ENCODE results near the gene LOXL4.

Gene LOXL4

GRCh38 chr10:98223874-98224273, 44.1 kb downstream of the LOXL4 start:
- Histone ChIP-seq H2BK15ac (replicated peaks; ENCODE audit: low read depth) (no peak overlapping the region), H3K23ac (ENCODE audit: low read length) (no peak overlapping the region), H3K9ac (ENCODE audit: low read length) (no peak overlapping the region), H4K5ac (ENCODE audit: low read length) (no peak overlapping the region), H2AK5ac (ENCODE audit: low read length) (no peak overlapping the region), H3K4me1 (ENCODE audit: control insufficient read depth, low read depth, low read length) (no peaks in the 10 kb centered on the region), H3K27ac (ENCODE audit: low read depth, low read length) (no peak overlapping the region), H3K4ac (ENCODE audit: low read depth, low read length) (no peak overlapping the region), H3K18ac (ENCODE audit: low read length) (no peak overlapping the region), H2BK5ac (ENCODE audit: low read length) (no peak overlapping the region), H4K8ac (ENCODE audit: low read depth, low read length) (no peak overlapping the region), H3K56ac (ENCODE audit: low read length) (no peak overlapping the region), H3K79me1 (ENCODE audit: low read length) (peaks cover 3% of the 10 kb centered on the region), H3K4me3 (ENCODE audit: low read length) (no peak overlapping the region), H3K79me2 (ENCODE audit: control insufficient read depth, insufficient read depth, low read length) (peaks cover 3% of the 10 kb centered on the region), H3K4me2 (ENCODE audit: low read length) (no peak overlapping the region), H2BK120ac (ENCODE audit: low read depth, low read length) (no peak overlapping the region), H3K36me3 (ENCODE audit: control insufficient read depth, insufficient read depth, low read length) (no peaks in the 10 kb centered on the region), H3K27me3 (ENCODE audit: insufficient read depth, low read length, poor library complexity) (no peaks in the 10 kb centered on the region)
- DNase-seq = no peak
- WGBS (ENCODE audit: extremely low coverage, insufficient coverage, low lambda C conversion rate) = no CpG with 5 or more reads among the region's 6 CpGs

- no peaks in the 10 kb centered on the region for H3K79me1 ChIP-seq (ENCODE audit: low read length)
- no peaks in the 10 kb centered on the region for H3K4me1 ChIP-seq (ENCODE audit: control insufficient read depth, low read depth, low read length)
- WGBS (ENCODE audit: extremely low coverage, insufficient coverage, low lambda C conversion rate) = no CpG with 5 or more reads among the region's 1 CpG
Measured at GRCh38 chr10:98217801-98218200, 50.2 kb downstream of the LOXL4 start.

GRCh38 chr10:98215373-98215772, 52.6 kb downstream of the LOXL4 start:
- H3K18ac ChIP-seq (ENCODE audit: low read length) = no peak overlapping the region
- H3K9ac ChIP-seq (ENCODE audit: low read length) = no peak overlapping the region
- WGBS (ENCODE audit: extremely low coverage, insufficient coverage, low lambda C conversion rate) = 100% methylated on average over 1 of the region's 2 CpGs
- no peak overlapping the region for H4K5ac ChIP-seq (ENCODE audit: low read length)
- H2BK5ac ChIP-seq (ENCODE audit: low read length) = no peak overlapping the region
- H2AK5ac ChIP-seq (ENCODE audit: low read length) = no peak overlapping the region
- no peak overlapping the region for H3K4me3 ChIP-seq (ENCODE audit: low read length)
- no peaks in the 10 kb centered on the region for H3K79me2 ChIP-seq (ENCODE audit: control insufficient read depth, insufficient read depth, low read length)
- no peak overlapping the region for H3K27ac ChIP-seq (ENCODE audit: low read depth, low read length)
- H2BK120ac ChIP-seq (ENCODE audit: low read depth, low read length) = no peak overlapping the region
- no peak overlapping the region for H3K23ac ChIP-seq (ENCODE audit: low read length)
- DNase-seq = no peak
- no peak overlapping the region for H3K4ac ChIP-seq (ENCODE audit: low read depth, low read length)
- H4K8ac ChIP-seq (ENCODE audit: low read depth, low read length) = no peak overlapping the region
- no peaks in the 10 kb centered on the region for H3K4me1 ChIP-seq (ENCODE audit: control insufficient read depth, low read depth, low read length)
- no peak overlapping the region for H3K56ac ChIP-seq (ENCODE audit: low read length)
- no peaks in the 10 kb centered on the region for H3K36me3 ChIP-seq (ENCODE audit: control insufficient read depth, insufficient read depth, low read length)
- H3K79me1 ChIP-seq (ENCODE audit: low read length) = no peaks in the 10 kb centered on the region
- no peak overlapping the region for H2BK15ac ChIP-seq (replicated peaks; ENCODE audit: low read depth)
- no peaks in the 10 kb centered on the region for H3K27me3 ChIP-seq (ENCODE audit: insufficient read depth, low read length, poor library complexity)
- H3K4me2 ChIP-seq (ENCODE audit: low read length) = no peak overlapping the region

More at GRCh38 chr10:98217801-98218200, 50.2 kb downstream of the LOXL4 start:
- Histone ChIP-seq H3K4me3 (ENCODE audit: low read length) (no peak overlapping the region), H3K4ac (ENCODE audit: low read depth, low read length) (no peak overlapping the region), H4K8ac (ENCODE audit: low read depth, low read length) (no peak overlapping the region), H3K27ac (ENCODE audit: low read depth, low read length) (no peak overlapping the region), H3K23ac (ENCODE audit: low read length) (no peak overlapping the region), H2BK15ac (replicated peaks; ENCODE audit: low read depth) (no peak overlapping the region), H3K4me2 (ENCODE audit: low read length) (no peak overlapping the region), H2BK120ac (ENCODE audit: low read depth, low read length) (no peak overlapping the region), H2BK5ac (ENCODE audit: low read length) (no peak overlapping the region), H3K56ac (ENCODE audit: low read length) (no peak overlapping the region), H3K36me3 (ENCODE audit: control insufficient read depth, insufficient read depth, low read length) (no peaks in the 10 kb centered on the region), H2AK5ac (ENCODE audit: low read length) (no peak overlapping the region), H4K5ac (ENCODE audit: low read length) (no peak overlapping the region), H3K9ac (ENCODE audit: low read length) (no peak overlapping the region), H3K79me2 (ENCODE audit: control insufficient read depth, insufficient read depth, low read length) (no peaks in the 10 kb centered on the region), H3K27me3 (ENCODE audit: insufficient read depth, low read length, poor library complexity) (no peaks in the 10 kb centered on the region), H3K18ac (ENCODE audit: low read length) (no peak overlapping the region)
- DNase-seq = no peak

GRCh38 chr10:98213740-98214139, 54.3 kb downstream of the LOXL4 start:
- H3K79me1 ChIP-seq (ENCODE audit: low read length) = no peaks in the 10 kb centered on the region
- no peaks in the 10 kb centered on the region for H3K4me1 ChIP-seq (ENCODE audit: control insufficient read depth, low read depth, low read length)
- WGBS (ENCODE audit: extremely low coverage, insufficient coverage, low lambda C conversion rate) = no CpG with 5 or more reads among the region's 1 CpG
- no peak overlapping the region for H2BK15ac ChIP-seq (replicated peaks; ENCODE audit: low read depth)
- DNase-seq = no peak
- no peak overlapping the region for H3K9ac ChIP-seq (ENCODE audit: low read length)
- H3K18ac ChIP-seq (ENCODE audit: low read length) = no peak overlapping the region
- H2BK120ac ChIP-seq (ENCODE audit: low read depth, low read length) = no peak overlapping the region
- no peak overlapping the region for H3K56ac ChIP-seq (ENCODE audit: low read length)
- no peak overlapping the region for H2AK5ac ChIP-seq (ENCODE audit: low read length)
- H3K27me3 ChIP-seq (ENCODE audit: insufficient read depth, low read length, poor library complexity) = no peaks in the 10 kb centered on the region
- no peak overlapping the region for H3K4me3 ChIP-seq (ENCODE audit: low read length)
- no peak overlapping the region for H3K23ac ChIP-seq (ENCODE audit: low read length)
- H3K4me2 ChIP-seq (ENCODE audit: low read length) = no peak overlapping the region
- H4K5ac ChIP-seq (ENCODE audit: low read length) = no peak overlapping the region
- H3K27ac ChIP-seq (ENCODE audit: low read depth, low read length) = no peak overlapping the region
- H3K36me3 ChIP-seq (ENCODE audit: control insufficient read depth, insufficient read depth, low read length) = no peaks in the 10 kb centered on the region
- H4K8ac ChIP-seq (ENCODE audit: low read depth, low read length) = no peak overlapping the region
- no peak overlapping the region for H2BK5ac ChIP-seq (ENCODE audit: low read length)
- no peak overlapping the region for H3K4ac ChIP-seq (ENCODE audit: low read depth, low read length)
- no peaks in the 10 kb centered on the region for H3K79me2 ChIP-seq (ENCODE audit: control insufficient read depth, insufficient read depth, low read length)

- H3K27ac ChIP-seq (ENCODE audit: low read depth, low read length) = no peak overlapping the region
- no peaks in the 10 kb centered on the region for H3K27me3 ChIP-seq (ENCODE audit: insufficient read depth, low read length, poor library complexity)
- H2BK5ac ChIP-seq (ENCODE audit: low read length) = no peak overlapping the region
- H3K4me3 ChIP-seq (ENCODE audit: low read length) = no peak overlapping the region
- H3K4ac ChIP-seq (ENCODE audit: low read depth, low read length) = no peak overlapping the region
- H4K5ac ChIP-seq (ENCODE audit: low read length) = no peak overlapping the region
- no peaks in the 10 kb centered on the region for H3K79me1 ChIP-seq (ENCODE audit: low read length)
- DNase-seq = no peak
- H3K79me2 ChIP-seq (ENCODE audit: control insufficient read depth, insufficient read depth, low read length) = no peaks in the 10 kb centered on the region
- no CpG with 5 or more reads among the region's 1 CpG for WGBS (ENCODE audit: extremely low coverage, insufficient coverage, low lambda C conversion rate)
- H3K23ac ChIP-seq (ENCODE audit: low read length) = no peak overlapping the region
- no peaks in the 10 kb centered on the region for H3K36me3 ChIP-seq (ENCODE audit: control insufficient read depth, insufficient read depth, low read length)
- no peak overlapping the region for H2AK5ac ChIP-seq (ENCODE audit: low read length)
- H3K9ac ChIP-seq (ENCODE audit: low read length) = no peak overlapping the region
- no peak overlapping the region for H3K56ac ChIP-seq (ENCODE audit: low read length)
- H3K18ac ChIP-seq (ENCODE audit: low read length) = no peak overlapping the region
- H4K8ac ChIP-seq (ENCODE audit: low read depth, low read length) = no peak overlapping the region
- H3K4me1 ChIP-seq (ENCODE audit: control insufficient read depth, low read depth, low read length) = no peaks in the 10 kb centered on the region
- no peak overlapping the region for H3K4me2 ChIP-seq (ENCODE audit: low read length)
- H2BK15ac ChIP-seq (replicated peaks; ENCODE audit: low read depth) = no peak overlapping the region
- H2BK120ac ChIP-seq (ENCODE audit: low read depth, low read length) = no peak overlapping the region
Measured at GRCh38 chr10:98212196-98212595, 55.8 kb downstream of the LOXL4 start.

GRCh38 chr10:98209441-98209840, 58.6 kb downstream of the LOXL4 start:
- H3K27ac ChIP-seq (ENCODE audit: low read depth, low read length) = no peak overlapping the region

More at GRCh38 chr10:98209441-98209840, 58.6 kb downstream of the LOXL4 start:
- no CpG with 5 or more reads among the region's 4 CpGs for WGBS (ENCODE audit: extremely low coverage, insufficient coverage, low lambda C conversion rate)
- no peak overlapping the region for H2AK5ac ChIP-seq (ENCODE audit: low read length)
- H3K4me1 ChIP-seq (ENCODE audit: control insufficient read depth, low read depth, low read length) = no peaks in the 10 kb centered on the region
- no peak overlapping the region for H3K23ac ChIP-seq (ENCODE audit: low read length)
- H4K8ac ChIP-seq (ENCODE audit: low read depth, low read length) = no peak overlapping the region
- no peak overlapping the region for H3K9ac ChIP-seq (ENCODE audit: low read length)
- H3K79me2 ChIP-seq (ENCODE audit: control insufficient read depth, insufficient read depth, low read length) = no peaks in the 10 kb centered on the region
- H2BK5ac ChIP-seq (ENCODE audit: low read length) = no peak overlapping the region
- no peak overlapping the region for H4K5ac ChIP-seq (ENCODE audit: low read length)
- no peaks in the 10 kb centered on the region for H3K27me3 ChIP-seq (ENCODE audit: insufficient read depth, low read length, poor library complexity)
- no peak overlapping the region for H3K18ac ChIP-seq (ENCODE audit: low read length)
- no peak overlapping the region for H2BK15ac ChIP-seq (replicated peaks; ENCODE audit: low read depth)
- no peak for DNase-seq
- no peaks in the 10 kb centered on the region for H3K79me1 ChIP-seq (ENCODE audit: low read length)
- no peak overlapping the region for H2BK120ac ChIP-seq (ENCODE audit: low read depth, low read length)
- no peaks in the 10 kb centered on the region for H3K36me3 ChIP-seq (ENCODE audit: control insufficient read depth, insufficient read depth, low read length)
- H3K56ac ChIP-seq (ENCODE audit: low read length) = no peak overlapping the region
- no peak overlapping the region for H3K4me2 ChIP-seq (ENCODE audit: low read length)
- H3K4me3 ChIP-seq (ENCODE audit: low read length) = no peak overlapping the region
- no peak overlapping the region for H3K4ac ChIP-seq (ENCODE audit: low read depth, low read length)

Data from mesendoderm (in vitro differentiated cells).